ENCODE data around the gene CNEP1R1.

CNEP1R1 gene

GRCh38 chr16:50006964-50007363, 18.1 kb upstream of the CNEP1R1 start:
- Histone ChIP-seq H3K9me3 (ENCODE audit: insufficient read depth, low read depth, low read length) (no peaks in the 10 kb centered on the region), H4K20me1 (ENCODE audit: insufficient read depth, low read length, poor library complexity, severe bottlenecking) (no peaks in the 10 kb centered on the region), H3K9ac (ENCODE audit: low read depth, low read length, poor library complexity, severe bottlenecking) (no peak overlapping the region), H2AFZ (ENCODE audit: low read length) (no peak overlapping the region), H3F3A (ENCODE audit: low read depth) (no peaks in the 10 kb centered on the region), H3K9me2 (replicated peaks; ENCODE audit: low read depth, low read length) (no peaks in the 10 kb centered on the region), H3K36me3 (ENCODE audit: insufficient read depth, low read length) (no peaks in the 10 kb centered on the region), H3K79me2 (ENCODE audit: insufficient read depth, low read length) (no peaks in the 10 kb centered on the region), H3K27me3 (ENCODE audit: insufficient read depth, low read length, poor library complexity, severe bottlenecking) (no peaks in the 10 kb centered on the region), H3K4me1 (ENCODE audit: insufficient read depth, low read length, poor library complexity, severe bottlenecking) (no peaks in the 10 kb centered on the region), H3K4me3 (ENCODE audit: low read length, poor library complexity, severe bottlenecking) (no peak overlapping the region), H3K4me2 (ENCODE audit: low read depth, low read length, poor library complexity, severe bottlenecking) (no peak overlapping the region)
- TF ChIP-seq CTCF (conservative IDR thresholded peaks at IDR 0.05; ENCODE audit: low read length) = no peak
- TF ChIP-seq EZH2phosphoT487 (IDR thresholded peaks at IDR 0.05; ENCODE audit: borderline replicate concordance) = no peak

- Histone ChIP-seq H4K20me1 (ENCODE audit: insufficient read depth, low read length, poor library complexity, severe bottlenecking) (no peaks in the 10 kb centered on the region), H3K9me3 (ENCODE audit: insufficient read depth, low read depth, low read length) (no peaks in the 10 kb centered on the region), H3K79me2 (ENCODE audit: insufficient read depth, low read length) (no peaks in the 10 kb centered on the region), H2AFZ (ENCODE audit: low read length) (no peak overlapping the region), H3K9ac (ENCODE audit: low read depth, low read length, poor library complexity, severe bottlenecking) (no peak overlapping the region), H3K36me3 (ENCODE audit: insufficient read depth, low read length) (no peaks in the 10 kb centered on the region), H3K4me1 (ENCODE audit: insufficient read depth, low read length, poor library complexity, severe bottlenecking) (no peaks in the 10 kb centered on the region), H3F3A (ENCODE audit: low read depth) (no peaks in the 10 kb centered on the region), H3K4me2 (ENCODE audit: low read depth, low read length, poor library complexity, severe bottlenecking) (no peak overlapping the region), H3K27me3 (ENCODE audit: insufficient read depth, low read length, poor library complexity, severe bottlenecking) (no peaks in the 10 kb centered on the region), H3K9me2 (replicated peaks; ENCODE audit: low read depth, low read length) (no peaks in the 10 kb centered on the region), H3K4me3 (ENCODE audit: low read length, poor library complexity, severe bottlenecking) (no peak overlapping the region)
- TF ChIP-seq EZH2phosphoT487 (IDR thresholded peaks at IDR 0.05; ENCODE audit: borderline replicate concordance) = no peak
- TF ChIP-seq CTCF (conservative IDR thresholded peaks at IDR 0.05; ENCODE audit: low read length) = no peak
Measured at GRCh38 chr16:50007744-50008143, 17.3 kb upstream of the CNEP1R1 start.

- Histone ChIP-seq H3K4me3 (ENCODE audit: low read length, poor library complexity, severe bottlenecking) (no peak overlapping the region), H3K9ac (ENCODE audit: low read depth, low read length, poor library complexity, severe bottlenecking) (no peak overlapping the region), H3K9me3 (ENCODE audit: insufficient read depth, low read depth, low read length) (no peaks in the 10 kb centered on the region), H3K79me2 (ENCODE audit: insufficient read depth, low read length) (no peaks in the 10 kb centered on the region), H3K36me3 (ENCODE audit: insufficient read depth, low read length) (no peaks in the 10 kb centered on the region), H3K27me3 (ENCODE audit: insufficient read depth, low read length, poor library complexity, severe bottlenecking) (no peaks in the 10 kb centered on the region), H3K4me1 (ENCODE audit: insufficient read depth, low read length, poor library complexity, severe bottlenecking) (no peaks in the 10 kb centered on the region), H4K20me1 (ENCODE audit: insufficient read depth, low read length, poor library complexity, severe bottlenecking) (no peaks in the 10 kb centered on the region), H3F3A (ENCODE audit: low read depth) (no peaks in the 10 kb centered on the region), H3K4me2 (ENCODE audit: low read depth, low read length, poor library complexity, severe bottlenecking) (no peak overlapping the region), H3K9me2 (replicated peaks; ENCODE audit: low read depth, low read length) (no peaks in the 10 kb centered on the region), H2AFZ (ENCODE audit: low read length) (no peak overlapping the region)
- no peak for TF ChIP-seq EZH2phosphoT487 (IDR thresholded peaks at IDR 0.05; ENCODE audit: borderline replicate concordance)
- no peak for TF ChIP-seq CTCF (conservative IDR thresholded peaks at IDR 0.05; ENCODE audit: low read length)
Measured at GRCh38 chr16:50010212-50010611, 14.8 kb upstream of the CNEP1R1 start.

All from Loucy (cell line).